GM21515 (cell line): ENCODE data around the gene HRCT1.
"Not testable (repeated sequence)": the region's sequence is repeated elsewhere in the genome, so short reads cannot be mapped to it uniquely, and the experiment has no call there.

Source experiments
- ATAC-seq: cut with Tn5 transposase; IDR thresholded peaks from one replicate; pipeline ENCODE4 v1.9.1; 2021; ENCODE audit not compliant: unreplicated experiment

HRCT1 gene

DNA sequence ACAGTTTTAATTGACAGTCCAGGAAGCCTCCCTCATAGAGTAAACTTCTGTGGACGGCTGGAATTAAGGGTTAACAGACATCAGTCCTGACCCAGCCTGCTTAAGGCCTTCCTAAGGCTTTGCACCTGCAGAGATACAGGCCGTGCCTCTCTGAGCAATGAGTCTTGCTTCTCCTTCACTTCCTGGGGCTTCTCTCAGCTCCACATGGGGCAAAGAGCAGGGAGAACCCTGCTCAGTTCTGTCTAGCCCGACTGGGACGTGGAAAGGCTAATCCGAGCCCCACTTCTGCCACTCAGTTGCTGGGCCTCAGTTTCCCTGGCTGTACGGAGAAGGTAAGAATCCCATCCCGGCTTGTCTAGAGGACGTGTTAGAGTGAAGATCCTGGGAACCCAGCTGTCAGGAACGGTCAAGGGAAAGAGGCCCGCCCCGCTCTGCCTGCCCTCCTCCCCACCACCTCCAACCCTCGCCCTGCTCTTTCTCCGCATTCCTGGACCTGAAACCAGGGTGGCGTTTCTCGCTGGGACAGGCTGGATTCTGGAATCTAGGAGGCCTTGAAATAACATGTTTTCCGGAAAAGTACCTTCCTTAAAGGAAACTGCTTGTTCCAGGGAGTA is 9.8 kb downstream of the HRCT1 start:
- no peak for ATAC-seq

GRCh38 chr9:35917261-35917660 is 11.3 kb downstream of the HRCT1 start:
- no peak for ATAC-seq

DNA sequence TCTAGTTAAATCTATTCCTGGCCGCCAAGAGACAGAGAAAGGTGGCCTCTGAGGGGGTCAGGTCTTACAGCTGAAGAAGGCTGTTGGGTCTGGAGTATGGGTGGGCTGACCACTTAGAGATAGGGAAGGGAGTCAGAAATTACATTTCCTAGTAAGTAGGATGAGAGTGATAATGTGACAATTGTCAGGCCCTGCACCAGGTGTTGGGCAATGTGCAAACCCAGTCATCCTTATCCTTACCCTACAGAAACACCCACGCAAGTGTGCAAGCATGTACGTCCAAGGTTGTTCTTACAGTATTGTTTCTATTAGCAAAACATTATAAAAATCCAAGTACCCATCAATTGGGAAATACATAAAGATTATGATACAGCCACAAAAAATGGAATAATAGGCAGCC is 12.8 kb downstream of the HRCT1 start:
- no peak for ATAC-seq

DNA sequence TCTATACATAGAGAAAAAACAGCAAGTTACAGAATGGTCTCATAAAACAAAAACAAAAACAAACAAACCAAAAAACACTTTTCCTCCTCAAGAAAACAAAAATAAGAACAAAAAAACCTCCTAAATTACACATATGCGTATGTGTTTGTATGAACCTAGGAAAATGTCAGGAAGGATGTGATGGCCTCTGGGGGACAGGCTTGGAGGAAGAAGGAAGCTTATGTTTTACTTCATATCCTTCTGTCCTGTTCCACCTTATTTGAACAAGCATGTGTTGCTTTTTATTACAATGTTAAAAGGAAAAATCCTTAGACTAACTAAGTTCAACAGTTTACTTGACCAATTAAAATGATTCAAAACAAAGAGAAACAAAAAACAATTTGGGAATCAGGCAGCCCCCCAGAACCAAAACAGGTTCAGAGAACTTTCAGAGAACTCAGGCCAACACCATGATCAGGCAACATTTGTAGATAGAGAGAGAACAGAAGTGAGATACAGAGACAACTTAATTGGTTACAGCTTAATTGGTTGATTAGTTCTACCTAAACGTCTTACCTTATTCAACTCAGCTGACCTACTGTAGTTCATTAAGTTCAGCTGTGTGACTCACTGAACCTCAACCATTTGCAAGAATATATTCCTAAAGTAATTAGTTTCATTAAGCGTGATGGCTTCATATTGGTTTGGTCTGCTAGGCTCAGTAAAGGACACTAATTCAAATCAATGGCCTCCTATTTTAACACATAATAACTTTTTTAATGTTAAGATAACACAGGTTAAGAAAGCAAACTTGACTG is 13.4 kb downstream of the HRCT1 start:
- no peak for ATAC-seq

DNA sequence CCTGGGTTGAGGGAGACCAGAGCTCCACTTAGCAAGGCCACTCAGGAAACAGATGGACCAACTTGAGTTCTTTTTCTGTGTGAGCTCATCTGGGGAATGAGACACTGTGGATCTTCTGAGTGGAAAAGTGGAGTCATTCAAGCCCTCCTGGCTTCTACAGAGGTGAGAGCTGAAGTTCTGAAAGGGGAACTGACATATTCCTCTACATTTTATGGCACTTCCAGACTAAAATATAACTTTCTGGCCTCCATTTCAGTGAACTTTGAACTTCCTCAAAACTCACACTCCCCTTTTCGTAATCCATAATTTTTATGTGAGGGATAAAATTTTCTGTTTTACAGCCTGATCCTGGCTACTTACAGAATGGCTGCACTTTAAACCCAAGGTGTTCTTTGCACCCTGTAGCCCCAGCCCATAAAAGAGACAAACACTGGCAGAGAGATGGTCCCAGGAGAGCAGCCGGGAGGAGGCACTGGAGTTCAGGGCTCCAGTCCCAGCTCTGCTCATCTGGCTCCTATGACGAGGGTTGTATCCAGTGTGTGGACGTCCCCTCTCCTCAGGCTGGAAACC is 14.1 kb downstream of the HRCT1 start:
- ATAC-seq = no peak

DNA sequence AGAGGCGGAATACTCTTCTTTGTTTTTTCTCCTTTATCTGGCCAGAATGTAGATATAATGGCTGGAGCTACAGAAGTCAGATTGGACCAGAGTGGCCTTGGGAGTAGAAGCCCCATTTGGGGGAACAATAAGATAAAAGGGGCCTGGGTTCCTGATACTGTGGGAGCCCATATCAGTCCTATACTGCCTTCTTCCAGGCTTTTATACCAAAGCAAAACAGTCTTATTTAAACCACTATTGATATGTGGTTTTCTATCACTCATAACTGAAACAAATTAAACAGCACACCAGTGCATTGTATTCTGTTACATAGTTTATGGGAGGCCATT is 17.6 kb downstream of the HRCT1 start:
- ATAC-seq = no peak

GRCh38 chr9:35923927-35924763 is 18.1 kb downstream of the HRCT1 start:
- ATAC-seq = no peak

DNA sequence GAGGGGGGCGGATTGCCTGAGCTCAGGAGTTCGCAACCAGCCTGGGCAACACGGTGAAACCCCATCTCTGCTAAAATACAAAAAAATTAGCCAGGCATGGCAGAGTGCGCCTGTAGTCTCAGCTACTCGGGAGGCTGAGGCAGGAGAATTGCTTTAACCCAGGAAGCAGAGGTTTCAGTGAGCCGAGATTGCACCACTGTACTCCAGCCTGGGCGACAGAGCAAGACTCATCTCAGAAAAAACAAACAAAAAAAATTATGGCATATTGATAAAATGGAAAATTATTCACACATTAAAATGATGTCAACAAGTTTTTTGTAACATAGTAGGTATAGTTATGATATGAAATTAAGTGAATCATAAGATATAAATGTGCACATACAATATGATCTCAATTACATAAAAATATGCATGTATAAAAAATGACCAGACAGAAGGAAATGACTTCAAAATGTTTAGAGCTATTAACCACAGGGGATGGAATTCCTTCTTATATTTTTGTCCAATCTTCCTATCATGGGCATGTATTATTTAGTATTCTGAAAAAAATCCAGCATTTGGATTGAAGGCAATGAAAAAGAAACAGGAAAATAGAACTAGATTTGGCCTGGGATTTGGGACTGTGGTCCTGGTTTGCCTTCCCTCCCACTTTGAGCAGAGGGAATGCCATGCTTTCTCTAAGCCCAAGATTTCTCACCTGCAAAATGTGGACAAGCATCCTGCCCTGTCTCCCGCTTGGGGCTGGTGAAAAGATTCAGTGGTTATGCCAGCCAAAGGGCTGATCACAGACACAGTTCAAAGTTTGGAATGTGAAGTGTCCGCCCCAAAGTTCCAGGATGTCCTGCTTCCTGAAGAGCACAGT is 22.8 kb downstream of the HRCT1 start:
- ATAC-seq = no peak

DNA sequence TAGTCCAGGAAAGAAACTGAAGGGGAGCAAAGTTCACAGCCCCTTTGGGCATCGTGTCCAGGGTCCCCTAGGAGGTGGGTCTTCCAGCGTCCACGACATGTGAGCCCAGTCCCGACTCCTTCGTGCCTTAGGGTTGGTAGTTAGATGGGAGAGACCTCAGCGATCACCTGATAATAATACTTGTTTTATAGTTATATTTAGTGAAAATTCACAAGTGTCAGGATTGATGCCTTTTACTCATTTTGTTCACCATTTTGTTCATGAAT is 23.4 kb downstream of the HRCT1 start:
- no peak for ATAC-seq

- no peak for ATAC-seq
Measured at GRCh38 chr9:35930521-35930920, 24.5 kb downstream of the HRCT1 start.

DNA sequence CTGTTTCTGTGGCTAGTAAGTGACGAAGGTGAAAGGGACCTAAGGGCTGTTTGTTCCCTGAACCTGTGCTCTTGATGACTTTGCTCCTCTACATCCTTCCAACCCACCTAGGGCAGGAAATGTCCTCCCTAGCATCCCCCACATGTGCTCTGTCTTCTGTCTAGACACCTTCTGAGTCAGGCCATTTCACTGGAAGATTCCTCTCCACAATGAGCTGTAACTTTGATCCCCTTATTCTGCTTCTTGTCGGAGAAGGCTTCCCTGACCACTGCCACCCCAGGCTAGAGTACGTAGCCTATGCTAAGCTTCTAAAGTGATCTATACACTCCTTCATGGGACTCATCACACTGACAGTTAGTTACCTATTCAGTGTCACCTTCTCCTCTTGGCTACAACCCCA is 25.0 kb downstream of the HRCT1 start:
- no peak for ATAC-seq

DNA sequence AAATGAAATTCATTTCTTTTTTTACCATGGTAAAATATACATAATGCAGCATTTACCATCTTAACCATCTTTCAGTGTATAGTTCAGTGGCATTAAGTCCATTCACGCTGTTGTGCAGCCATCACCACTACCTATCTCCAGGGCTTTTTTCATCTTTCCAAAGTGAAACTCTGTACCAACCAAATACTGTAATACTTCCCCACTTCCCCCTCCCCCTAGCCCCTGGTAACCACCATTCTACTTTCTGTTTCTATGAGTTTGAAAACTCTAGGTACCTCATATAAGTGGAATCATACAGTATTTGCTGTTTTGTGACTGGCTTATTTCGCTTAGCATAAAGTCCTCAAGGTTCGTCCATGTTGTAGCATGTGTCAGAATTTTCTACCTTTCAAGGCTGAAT is 26.7 kb downstream of the HRCT1 start:
- ATAC-seq = no peak

GRCh38 chr9:35933550-35934067 is 27.6 kb downstream of the HRCT1 start:
- ATAC-seq = no peak

DNA sequence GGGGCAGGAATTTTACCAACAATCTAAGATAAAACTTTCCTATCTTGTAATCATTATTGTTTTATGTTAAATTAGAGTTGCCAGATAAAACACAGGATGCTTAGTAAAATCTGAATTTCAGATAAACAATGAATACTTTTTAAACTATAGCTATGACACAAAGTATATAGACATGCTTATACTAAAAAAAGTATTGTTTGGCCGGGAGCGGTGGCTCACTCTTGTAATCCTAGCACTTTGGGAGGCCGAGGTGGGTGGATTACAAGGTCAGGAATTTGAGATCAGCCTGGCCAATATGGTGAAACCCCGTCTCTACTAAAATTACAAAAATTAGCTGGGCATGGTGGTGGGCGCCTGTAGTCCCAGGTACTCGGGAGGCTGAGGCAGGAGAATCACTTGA is 28.1 kb downstream of the HRCT1 start:
- ATAC-seq = not testable (repeated sequence)

GRCh38 chr9:35935261-35935660 is 29.3 kb downstream of the HRCT1 start:
- no peak for ATAC-seq

DNA sequence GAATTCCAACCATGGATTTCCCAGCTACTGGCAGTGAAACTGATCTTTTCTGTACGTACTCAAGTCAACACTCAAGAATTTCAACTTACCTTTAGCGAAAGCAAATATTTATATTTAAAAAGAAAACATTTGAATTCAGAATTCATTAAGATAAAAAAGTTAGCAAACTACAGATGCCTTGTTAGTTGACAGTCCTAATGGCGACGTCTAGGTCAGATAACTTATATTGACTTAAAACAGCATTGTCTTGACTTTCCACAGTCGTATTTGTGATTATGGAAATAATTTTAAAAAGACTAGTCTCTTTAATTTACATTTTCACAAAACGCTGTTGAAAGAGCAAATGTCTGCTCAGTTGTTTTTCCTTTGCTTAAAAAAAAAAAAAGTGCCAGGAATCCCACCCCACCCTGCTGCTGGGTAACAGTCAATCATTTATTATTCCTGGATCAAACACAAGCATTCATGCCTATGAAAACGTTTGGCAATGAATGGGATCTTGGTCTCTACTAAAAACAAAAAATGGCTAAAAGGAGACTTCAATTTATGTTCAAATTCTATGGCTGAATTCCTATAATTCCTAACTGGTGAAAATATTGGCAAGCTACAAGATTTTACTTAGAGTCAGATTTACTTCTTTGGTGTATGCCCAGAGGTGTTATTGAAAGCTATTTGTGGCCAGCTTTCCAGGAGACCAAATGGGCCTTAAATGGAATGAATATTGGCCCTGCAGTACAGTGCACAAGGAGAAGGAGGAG is 29.9 kb downstream of the HRCT1 start:
- ATAC-seq = no peak

DNA sequence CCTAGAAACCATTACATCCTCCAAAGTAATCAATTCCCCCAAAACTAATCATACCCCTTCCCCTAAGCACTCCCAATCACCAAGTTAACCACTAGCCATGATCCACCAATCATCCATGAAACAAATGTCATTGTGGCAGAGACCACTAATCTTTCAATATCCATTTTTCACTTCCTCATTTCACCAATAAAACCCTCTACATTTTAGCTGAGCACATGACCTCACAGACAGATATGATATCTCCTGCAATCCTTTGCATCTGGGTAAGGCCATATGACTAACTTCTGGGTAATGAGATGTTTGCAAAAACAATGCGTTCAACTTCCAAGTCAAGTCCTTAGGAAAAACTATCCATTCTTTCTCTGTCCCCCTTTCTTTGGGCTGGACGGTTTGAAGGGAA is 31.2 kb downstream of the HRCT1 start:
- ATAC-seq = no peak

- ATAC-seq = no peak
Measured at GRCh38 chr9:35938474-35939356, 32.7 kb downstream of the HRCT1 start.

DNA sequence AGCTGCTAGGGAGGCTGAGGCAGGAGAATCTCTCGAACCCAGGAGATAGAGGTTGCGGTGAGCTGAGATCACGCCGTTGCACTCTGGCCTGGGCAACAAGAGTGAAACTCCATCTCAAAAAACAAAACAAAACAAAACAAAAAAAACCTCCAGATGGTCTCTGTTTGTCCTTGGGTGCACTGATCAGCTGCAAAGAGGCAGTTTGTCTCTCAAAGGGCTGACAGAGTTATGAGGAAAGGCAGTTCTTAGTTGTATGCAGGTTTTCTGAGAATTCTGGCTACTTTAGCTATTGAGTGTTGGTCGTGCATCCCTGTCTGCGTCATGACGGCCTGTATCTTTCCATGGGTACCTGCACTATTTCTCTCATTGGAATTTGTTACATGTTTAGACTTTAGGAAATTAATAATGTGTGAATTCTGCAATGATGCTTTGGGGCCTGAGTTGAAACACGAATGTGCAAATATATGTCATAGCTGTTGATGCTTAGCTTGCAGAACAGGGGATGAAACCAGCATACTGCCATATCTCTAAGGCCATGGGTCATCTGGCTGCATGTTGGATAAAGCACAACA is 33.8 kb downstream of the HRCT1 start:
- ATAC-seq = no peak
